ENCODE measurements around the gene ELK1. TPM values are rescaled to one million over a fixed set of nuclear protein-coding genes. Genes with fewer than 3 reads are reported as not detected.

ELK1 gene
- total and polyA plus RNA-seq, 11 donors: 9.9 to 67.2 (median 29.7) TPM

- Histone ChIP-seq H3K4me3 (no peak overlapping the region), H3K9me3 (peaks cover 0 to 8% (median 0%) of the 10 kb centered on the region in 12 donors), H3K27me3 (peaks cover 0 to 4% (median 0%) of the 10 kb centered on the region in 9 donors), H3K36me3 (peaks cover 0 to 24% (median 19%) of the 10 kb centered on the region in 9 donors), H3K27ac (peak overlapping the region in 4 of 12 donors; percentile 10 to 52 (median 30)), H3K4me1 (peaks cover 0 to 11% (median 4%) of the 10 kb centered on the region in 12 donors)
- WGBS, 4 donors: 11 to 31% (median 21%) methylated on average over 2 of the region's 2 CpGs
- intact Hi-C loops (cut with DNase I): loop anchor here in 7 of 10 donors (5.0 to 10.0 kb wide), 6 partner anchors 59 to 449 kb away; partner anchors contain the start of genes ARAF (in 5 of the 7), UBA1 (in 2 of the 7) and TIMP1 (in 1 of the 7)
- DNase-seq: no peak
- peak in 10 of 12 donors; percentile 10 to 49 (median 32) for TF ChIP-seq CTCF (IDR thresholded peaks at IDR 0.05)
- TF ChIP-seq POLR2A (IDR thresholded peaks at IDR 0.05): no peak
- ATAC-seq: peak; percentile 19 to 84 (median 48)
Measured at GRCh38 chrX:47643926-47644325, 6.4 kb downstream of the ELK1 start.

GRCh38 chrX:47638816-47639215 is 11.5 kb downstream of the ELK1 start:
- intact Hi-C loops (cut with DNase I): loop anchor here in 1 of 10 donors (10.0 kb wide), 1 partner anchor 74 kb away; the partner anchor contains the start of gene ARAF

GRCh38 chrX:47637546-47638195 is 12.7 kb downstream of the ELK1 start:
- peaks cover 0 to 4% (median 0%) of the 10 kb centered on the region in 12 donors for H3K4me1 ChIP-seq
- TF ChIP-seq POLR2A (IDR thresholded peaks at IDR 0.05) (no peak), CTCF (IDR thresholded peaks at IDR 0.05) (peak in 2 of 12 donors; percentile 4 to 24)
- intact Hi-C loops (cut with DNase I): loop anchor here in 1 of 10 donors (10.0 kb wide), 1 partner anchor 73 kb away; the partner anchor contains the start of gene ARAF
- ATAC-seq (peak in 3 of 4 donors; percentile 83 to 92 (median 85)), DNase-seq (peak in 4 of 5 donors; percentile 33 to 54 (median 42))
- no peak overlapping the region for H3K27ac ChIP-seq
- WGBS, 4 donors: 43 to 76% (median 64%) methylated on average over 23 to 31 of the region's 31 CpGs
- H3K4me3 ChIP-seq: peak overlapping the region in 6 of 12 donors; percentile 21 to 49 (median 40)
- peaks cover 0 to 8% (median 0%) of the 10 kb centered on the region in 12 donors for H3K9me3 ChIP-seq
- peaks cover 0 to 63% (median 34%) of the 10 kb centered on the region in 9 donors for H3K36me3 ChIP-seq
- no peaks in the 10 kb centered on the region for H3K27me3 ChIP-seq

More at GRCh38 chrX:47638816-47639215, 11.5 kb downstream of the ELK1 start:
- Histone ChIP-seq H3K27me3 (no peaks in the 10 kb centered on the region), H3K9me3 (peaks cover 0 to 8% (median 0%) of the 10 kb centered on the region in 12 donors), H3K27ac (no peak overlapping the region), H3K36me3 (peaks cover 0 to 63% (median 34%) of the 10 kb centered on the region in 9 donors), H3K4me1 (peaks cover 0 to 6% (median 0%) of the 10 kb centered on the region in 12 donors), H3K4me3 (no peak overlapping the region)
- TF ChIP-seq CTCF (IDR thresholded peaks at IDR 0.05) (no peak), POLR2A (IDR thresholded peaks at IDR 0.05) (no peak)
- 86 to 94% (median 91%) methylated on average over 11 to 14 of the region's 14 CpGs for WGBS, 4 donors
- DNase-seq: no peak
- no peak for ATAC-seq
